GM10248 (cell line): ENCODE data around the gene POMGNT1.
"Not testable (repeated sequence)": the region's sequence is repeated elsewhere in the genome, so short reads cannot be mapped to it uniquely, and the experiment has no call there.

Experiments used
- CTCF ChIA-PET: fragments of 300-600 bp; sonication (Branson Sonifier 250); formaldehyde crosslinking; extraction: SDS; loops from one replicate; lab custom pipeline; 2021; ENCODE audit warnings: antibody characterized with exemption; lab: Yijun Ruan, JAX
- POLR2A ChIA-PET: fragments of 350-650 bp; sonication (Branson Sonifier 250); formaldehyde crosslinking; extraction: SDS; loops from one replicate; lab custom pipeline; 2020; ENCODE audit warnings: antibody characterized with exemption; lab: Yijun Ruan, JAX
- DNase-seq: peaks from one replicate; pipeline ENCODE4 v3.0.0; 2012; ENCODE audit errors: extremely low spot score
- CTCF ChIP-seq: IDR thresholded peaks from 2 replicates; pipeline ENCODE4 v1.5.1; 2012; ENCODE audit warnings: mild to moderate bottlenecking, low read depth; ENCODE audit errors: extremely low read depth, missing control alignments, control extremely low read depth

The POMGNT1 gene

GRCh38 chr1:46197964-46198811, at the start of gene POMGNT1:
Gene POMGNT1 (minus strand): TSS chr1:46198434. CDS start chr1:46197821, 613 bp downstream.
- TF ChIP-seq CTCF = peak; percentile 10
- POLR2A ChIA-PET = interaction anchor here (0.5 kb wide), 1 partner anchor 612 kb away, joined by 8 read pairs; no protein-coding TSS in a partner anchor
- DNase-seq = peak; percentile 95

GRCh38 chr1:46247436-46248121, 49.3 kb upstream of the POMGNT1 start, which contains the start of gene RAD54L:
Gene RAD54L (plus strand): TSS chr1:46247763. CDS start chr1:46248406, 643 bp downstream.
- CTCF ChIA-PET = interaction anchor here (0.6 to 4.8 kb wide), 8 partner anchors 8 to 101 kb away, joined by 3 to 44 read pairs (median 4); partner anchors contain the start of genes LRRC41 and UQCRH
- POLR2A ChIA-PET = interaction anchor here (0.6 to 1.2 kb wide), 9 partner anchors 10 to 463 kb away, joined by 3 to 11 read pairs (median 4); no protein-coding TSS in a partner anchor
- DNase-seq = peak; percentile 99
- TF ChIP-seq CTCF = no peak

More at GRCh38 chr1:46197964-46198811, at the start of gene POMGNT1:
- CTCF ChIA-PET = interaction anchor here (1.5 to 2.3 kb wide), 2 partner anchors 18 to 25 kb away, joined by 6 to 9 read pairs; no protein-coding TSS in a partner anchor

- TF ChIP-seq CTCF = no peak
- ChIA-PET POLR2A (interaction anchor here (0.5 to 1.5 kb wide), 10 partner anchors 11 to 462 kb away, joined by 3 to 11 read pairs (median 4); no protein-coding TSS in a partner anchor), CTCF (interaction anchor here (0.6 to 4.8 kb wide), 9 partner anchors 9 to 102 kb away, joined by 3 to 44 read pairs (median 4); partner anchors contain the start of genes LRRC41 and UQCRH)
- peak; percentile 40 for DNase-seq
Measured at GRCh38 chr1:46246548-46247435, 48.6 kb upstream of the POMGNT1 start.

- POLR2A ChIA-PET = interaction anchor here (0.6 to 1.5 kb wide), 3 partner anchors 23 to 88 kb away, joined by 3 to 5 read pairs (median 4); no protein-coding TSS in a partner anchor
- not testable (repeated sequence) for DNase-seq
Measured at GRCh38 chr1:46246136-46246535, 47.9 kb upstream of the POMGNT1 start.

GRCh38 chr1:46244656-46245371, 46.6 kb upstream of the POMGNT1 start:
- POLR2A ChIA-PET = interaction anchor here (0.7 to 1.6 kb wide), 2 partner anchors 103 to 114 kb away, joined by 5 to 11 read pairs; no protein-coding TSS in a partner anchor
- peak; percentile 51 for DNase-seq
- peak; percentile 54 for TF ChIP-seq CTCF
- CTCF ChIA-PET = interaction anchor here (0.7 to 4.8 kb wide), 11 partner anchors 12 to 113 kb away, joined by 3 to 44 read pairs (median 4); no protein-coding TSS in a partner anchor

More at GRCh38 chr1:46246136-46246535, 47.9 kb upstream of the POMGNT1 start:
- CTCF ChIA-PET = interaction anchor here (1.3 to 4.8 kb wide), 5 partner anchors 13 to 103 kb away, joined by 3 to 44 read pairs (median 39); no protein-coding TSS in a partner anchor

GRCh38 chr1:46243831-46244230, 45.6 kb upstream of the POMGNT1 start:
- POLR2A ChIA-PET = interaction anchor here (0.7 to 1.6 kb wide), 2 partner anchors 104 to 113 kb away, joined by 5 to 11 read pairs; no protein-coding TSS in a partner anchor
- DNase-seq = not testable (repeated sequence)
- CTCF ChIA-PET = interaction anchor here (0.9 to 4.8 kb wide), 3 partner anchors 11 to 26 kb away, joined by 3 to 44 read pairs (median 42); no protein-coding TSS in a partner anchor
